NAMALWA (cell line): ENCODE results near the gene FGF7.
"Not testable (repeated sequence)": the region's sequence is repeated elsewhere in the genome, so short reads cannot be mapped to it uniquely, and the experiment has no call there.

ENCODE experiments used
- DNase-seq: peaks from one replicate; pipeline ENCODE4 v3.0.0-alpha.2; 2015; ENCODE audit warnings: low spot score

FGF7 gene

GRCh38 chr15:49439678-49440395, 16.8 kb downstream of the FGF7 start:
- no peak for DNase-seq

GRCh38 chr15:49441356-49441755, 18.3 kb downstream of the FGF7 start:
- no peak for DNase-seq

GRCh38 chr15:49441816-49442215, 18.8 kb downstream of the FGF7 start:
- no peak for DNase-seq

GRCh38 chr15:49452595-49452994, 29.6 kb downstream of the FGF7 start:
- no peak for DNase-seq

GRCh38 chr15:49456166-49456565, 33.1 kb downstream of the FGF7 start:
- no peak for DNase-seq

- DNase-seq = no peak
Observed at GRCh38 chr15:49458145-49458544, 35.1 kb downstream of the FGF7 start.

GRCh38 chr15:49460411-49460941, 37.4 kb downstream of the FGF7 start:
- no peak for DNase-seq

GRCh38 chr15:49462232-49462844, 39.3 kb downstream of the FGF7 start:
- no peak for DNase-seq

- DNase-seq = no peak
Observed at GRCh38 chr15:49464522-49464921, 41.5 kb downstream of the FGF7 start.

GRCh38 chr15:49466119-49466518, 43.1 kb downstream of the FGF7 start:
- DNase-seq = no peak

- no peak for DNase-seq
Observed at GRCh38 chr15:49467746-49468480, 44.9 kb downstream of the FGF7 start.

- DNase-seq = no peak
Observed at GRCh38 chr15:49468481-49468839, 45.4 kb downstream of the FGF7 start.

- DNase-seq = peak; percentile 47
Observed at GRCh38 chr15:49471248-49471647, 48.2 kb downstream of the FGF7 start.

GRCh38 chr15:49471733-49472132, 48.7 kb downstream of the FGF7 start:
- DNase-seq = peak; percentile 44

GRCh38 chr15:49472338-49472737, 49.3 kb downstream of the FGF7 start:
- no peak for DNase-seq

GRCh38 chr15:49473031-49473430, 50.0 kb downstream of the FGF7 start:
- no peak for DNase-seq

GRCh38 chr15:49478021-49478420, 55.0 kb downstream of the FGF7 start:
- not testable (repeated sequence) for DNase-seq

- DNase-seq = not testable (repeated sequence)
Observed at GRCh38 chr15:49478982-49479381, 55.9 kb downstream of the FGF7 start.

GRCh38 chr15:49485401-49485800, 62.4 kb downstream of the FGF7 start:
- not testable (repeated sequence) for DNase-seq

GRCh38 chr15:49490966-49491365, 67.9 kb downstream of the FGF7 start:
- no peak for DNase-seq

- no peak for DNase-seq
Observed at GRCh38 chr15:49492151-49492550, 69.1 kb downstream of the FGF7 start.

GRCh38 chr15:49492830-49493229, 69.8 kb downstream of the FGF7 start:
- no peak for DNase-seq

- DNase-seq = no peak
Observed at GRCh38 chr15:49494842-49495241, 71.8 kb downstream of the FGF7 start.
